ENCODE data around the gene SH3RF3. TPM values are rescaled to one million over a fixed set of nuclear protein-coding genes. Genes with fewer than 3 reads are reported as not detected.

Gene SH3RF3
- total RNA-seq, 2 donors from 2014 or later = 37.4 to 61.7 TPM

DNA sequence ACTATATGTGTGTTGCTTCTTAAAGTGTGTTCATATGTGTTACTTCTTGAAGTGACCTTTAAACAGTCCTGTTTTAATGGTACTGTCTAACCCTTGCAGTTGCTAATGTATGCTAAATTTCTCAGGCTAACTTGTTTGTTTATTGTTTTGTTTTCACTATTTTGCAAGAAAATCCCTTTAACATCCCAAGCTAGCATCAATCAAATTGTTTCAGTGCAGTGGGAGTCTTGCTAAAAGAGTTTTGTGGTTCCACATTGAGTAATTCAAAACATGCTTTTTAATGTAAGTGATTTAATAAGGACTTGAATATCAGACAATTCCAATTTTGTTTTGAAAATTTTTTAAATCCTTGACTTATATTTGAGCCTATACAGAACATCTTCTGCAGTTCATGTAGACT is 3.6 kb downstream of the SH3RF3 start:
- no peak for TF ChIP-seq CTCF (IDR thresholded peaks at IDR 0.05)

GRCh38 chr2:109133746-109134145 is 4.7 kb downstream of the SH3RF3 start:
- Histone ChIP-seq H3K4me1 (ENCODE audit: control insufficient read depth in 1 of 2, low read depth in 2 of 2) (peaks cover 20 to 65% of the 10 kb centered on the region in 2 donors), H3K36me3 (no peaks in the 10 kb centered on the region), H3K9me3 (no peaks in the 10 kb centered on the region), H3K4me3 (no peak overlapping the region), H3K27ac (no peak overlapping the region), H3K27me3 (replicated peaks; ENCODE audit: insufficient read depth) (no peaks in the 10 kb centered on the region)
- DNase-seq (ENCODE audit: low spot score) (no peak), ATAC-seq (ENCODE audit: insufficient number of reproducible peaks, low FRiP score, low read depth) (no peak)
- TF ChIP-seq CTCF (IDR thresholded peaks at IDR 0.05) = no peak

More for the DNA sequence above, 3.6 kb downstream of the SH3RF3 start:
- H3K36me3 ChIP-seq = no peaks in the 10 kb centered on the region
- no peaks in the 10 kb centered on the region for H3K9me3 ChIP-seq
- H3K4me3 ChIP-seq = no peak overlapping the region
- no peak overlapping the region for H3K27ac ChIP-seq
- no peak for DNase-seq (ENCODE audit: low spot score)
- peaks cover 20 to 62% of the 10 kb centered on the region in 2 donors for H3K4me1 ChIP-seq (ENCODE audit: control insufficient read depth in 1 of 2, low read depth in 2 of 2)
- no peak for ATAC-seq (ENCODE audit: insufficient number of reproducible peaks, low FRiP score, low read depth)
- H3K27me3 ChIP-seq (replicated peaks; ENCODE audit: insufficient read depth) = no peaks in the 10 kb centered on the region

- Histone ChIP-seq H3K36me3 (no peaks in the 10 kb centered on the region), H3K9me3 (no peaks in the 10 kb centered on the region), H3K27ac (no peak overlapping the region), H3K27me3 (replicated peaks; ENCODE audit: insufficient read depth) (no peaks in the 10 kb centered on the region), H3K4me1 (ENCODE audit: control insufficient read depth in 1 of 2, low read depth in 2 of 2) (peaks cover 20 to 74% of the 10 kb centered on the region in 2 donors), H3K4me3 (peak overlapping the region; percentile 41)
- no peak for DNase-seq (ENCODE audit: low spot score)
- no peak for TF ChIP-seq CTCF (IDR thresholded peaks at IDR 0.05)
- ATAC-seq (ENCODE audit: insufficient number of reproducible peaks, low FRiP score, low read depth) = no peak
Measured at GRCh38 chr2:109134741-109135358, 5.8 kb downstream of the SH3RF3 start.

- Histone ChIP-seq H3K9me3 (no peaks in the 10 kb centered on the region), H3K4me3 (peak overlapping the region; percentile 41), H3K36me3 (no peaks in the 10 kb centered on the region), H3K27me3 (replicated peaks; ENCODE audit: insufficient read depth) (no peaks in the 10 kb centered on the region), H3K4me1 (ENCODE audit: control insufficient read depth in 1 of 2, low read depth in 2 of 2) (peaks cover 20 to 74% of the 10 kb centered on the region in 2 donors), H3K27ac (no peak overlapping the region)
- ATAC-seq (ENCODE audit: insufficient number of reproducible peaks, low FRiP score, low read depth) (no peak), DNase-seq (ENCODE audit: low spot score) (no peak)
- no peak for TF ChIP-seq CTCF (IDR thresholded peaks at IDR 0.05)
Measured at GRCh38 chr2:109135359-109136197, 6.6 kb downstream of the SH3RF3 start.

- DNase-seq (ENCODE audit: low spot score) (no peak), ATAC-seq (ENCODE audit: insufficient number of reproducible peaks, low FRiP score, low read depth) (no peak)
- H3K4me1 ChIP-seq (ENCODE audit: control insufficient read depth in 1 of 2, low read depth in 2 of 2) = peaks cover 12 to 64% of the 10 kb centered on the region in 2 donors
- H3K4me3 ChIP-seq = no peak overlapping the region
- H3K27me3 ChIP-seq (replicated peaks; ENCODE audit: insufficient read depth) = no peaks in the 10 kb centered on the region
- no peaks in the 10 kb centered on the region for H3K9me3 ChIP-seq
- no peak for TF ChIP-seq CTCF (IDR thresholded peaks at IDR 0.05)
- no peak overlapping the region for H3K27ac ChIP-seq
- no peaks in the 10 kb centered on the region for H3K36me3 ChIP-seq
Measured at GRCh38 chr2:109136542-109136941, 7.5 kb downstream of the SH3RF3 start.

Measured in thoracic aorta (tissue), 2 donors.